Brain pericyte (primary cell): Measurements from ENCODE around the gene HIPK2.

Experiments
- DNase-seq: peaks from one replicate; pipeline ENCODE4 v3.0.0-alpha.2; 2012; ENCODE audit warnings: low read depth, low spot score

Gene HIPK2

DNA sequence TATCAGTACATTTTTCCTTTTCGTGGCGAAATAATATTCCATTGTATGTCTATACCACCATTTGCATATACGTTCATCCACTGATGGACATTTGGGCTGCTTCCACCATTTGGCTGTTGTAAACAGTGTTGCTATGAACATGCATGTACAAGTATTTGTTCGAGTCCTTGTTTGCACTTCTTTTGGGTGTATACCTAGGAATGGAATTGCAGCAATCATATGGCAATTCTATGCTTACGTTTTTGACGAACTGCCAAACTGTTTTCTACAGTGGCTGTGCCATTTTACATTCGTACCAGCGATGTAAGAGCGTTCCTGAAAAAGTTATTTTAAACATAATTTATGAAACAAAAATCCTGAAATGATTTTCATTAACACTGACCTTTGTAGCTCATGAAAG is 79.5 kb downstream of the HIPK2 start:
- DNase-seq = no peak

DNA sequence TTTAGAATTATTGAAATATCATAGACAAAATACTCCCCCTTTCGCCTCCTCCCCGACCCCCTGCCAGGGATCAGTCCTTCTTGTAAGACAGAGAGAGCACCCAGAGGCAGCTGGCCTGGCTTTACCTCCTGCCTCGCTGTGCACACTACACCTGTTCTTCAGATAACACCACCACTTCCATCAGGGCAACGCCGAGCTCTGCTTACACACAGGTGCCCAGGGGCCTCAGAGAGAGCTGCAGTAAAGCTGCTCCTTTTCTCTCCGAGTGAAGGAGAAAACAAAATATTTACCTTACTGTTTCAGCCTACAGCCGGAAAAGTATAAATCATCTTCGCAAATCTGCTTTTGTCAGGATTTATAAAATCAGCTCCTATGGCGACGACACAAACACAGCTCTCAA is 80.7 kb downstream of the HIPK2 start:
- no peak for DNase-seq

DNA sequence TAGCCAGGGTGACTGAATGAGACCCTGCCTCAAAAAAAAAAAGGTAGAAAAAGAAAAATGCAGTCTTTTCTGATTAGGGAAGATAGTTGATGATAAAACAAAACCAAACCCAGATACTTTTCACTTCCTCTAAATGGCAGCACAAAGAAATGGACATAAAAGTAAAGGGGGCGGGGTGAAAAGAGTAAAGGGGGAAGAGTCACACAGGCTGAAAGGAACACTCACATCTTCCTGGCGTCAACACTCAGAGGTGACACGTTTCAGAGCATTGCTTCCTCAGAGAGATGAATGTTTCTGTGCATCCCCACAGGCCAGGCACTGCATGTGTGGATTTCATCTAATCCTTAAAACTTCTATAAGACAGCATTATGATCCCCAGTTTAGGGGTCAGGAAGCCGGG is 81.2 kb downstream of the HIPK2 start:
- DNase-seq = no peak

DNA sequence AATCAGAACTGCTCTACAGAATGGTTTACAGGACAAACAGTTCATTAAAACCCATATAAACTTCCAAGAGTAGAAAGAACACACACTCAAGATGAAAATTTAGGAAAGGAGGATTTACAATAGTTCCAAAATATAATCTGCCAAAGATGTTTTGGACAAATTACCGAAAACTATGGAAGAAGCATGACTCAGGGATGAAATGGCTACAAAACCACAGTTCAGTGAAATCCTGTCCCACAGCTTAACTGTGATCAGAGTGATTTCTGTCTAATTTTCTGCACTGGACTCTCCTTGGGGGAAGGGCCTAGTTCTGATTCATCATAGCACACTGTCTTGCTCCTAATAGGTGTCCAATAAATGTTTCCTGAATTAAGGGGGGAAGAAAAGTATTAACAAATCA is 82.2 kb downstream of the HIPK2 start:
- DNase-seq = no peak

DNA sequence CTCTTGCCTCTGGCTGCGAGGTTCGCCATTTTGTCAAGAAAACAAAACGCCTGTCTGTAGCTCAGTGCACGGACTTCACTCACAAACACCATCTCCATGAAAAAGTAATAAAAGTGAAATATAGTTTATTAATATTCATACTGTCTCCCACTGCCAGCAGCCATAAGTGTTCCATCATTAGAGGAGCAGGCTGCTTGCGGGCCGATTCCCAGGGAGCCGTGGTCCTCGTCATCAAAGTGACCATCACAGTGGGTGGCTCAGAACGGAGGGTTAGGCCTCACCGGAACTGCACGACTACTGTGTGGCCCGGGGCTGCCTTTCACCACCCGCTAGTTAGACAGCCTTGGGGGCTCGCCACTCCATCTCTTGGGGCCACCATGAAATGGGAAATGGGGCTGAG is 82.7 kb downstream of the HIPK2 start:
- no peak for DNase-seq

DNA sequence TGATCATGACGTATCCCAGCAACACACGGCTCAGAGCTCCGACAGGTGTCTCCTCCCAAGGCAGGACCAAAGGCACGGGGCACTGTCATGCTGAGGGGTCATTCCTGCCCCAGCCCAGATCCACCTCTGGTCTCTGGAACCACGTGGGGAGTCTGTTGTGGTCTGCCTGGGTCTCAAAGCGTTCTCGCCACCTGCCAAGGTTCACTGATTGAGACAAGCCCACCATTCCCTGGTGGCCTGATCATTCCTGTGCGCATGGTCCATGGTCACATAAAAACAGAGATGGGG is 83.5 kb downstream of the HIPK2 start:
- no peak for DNase-seq

DNA sequence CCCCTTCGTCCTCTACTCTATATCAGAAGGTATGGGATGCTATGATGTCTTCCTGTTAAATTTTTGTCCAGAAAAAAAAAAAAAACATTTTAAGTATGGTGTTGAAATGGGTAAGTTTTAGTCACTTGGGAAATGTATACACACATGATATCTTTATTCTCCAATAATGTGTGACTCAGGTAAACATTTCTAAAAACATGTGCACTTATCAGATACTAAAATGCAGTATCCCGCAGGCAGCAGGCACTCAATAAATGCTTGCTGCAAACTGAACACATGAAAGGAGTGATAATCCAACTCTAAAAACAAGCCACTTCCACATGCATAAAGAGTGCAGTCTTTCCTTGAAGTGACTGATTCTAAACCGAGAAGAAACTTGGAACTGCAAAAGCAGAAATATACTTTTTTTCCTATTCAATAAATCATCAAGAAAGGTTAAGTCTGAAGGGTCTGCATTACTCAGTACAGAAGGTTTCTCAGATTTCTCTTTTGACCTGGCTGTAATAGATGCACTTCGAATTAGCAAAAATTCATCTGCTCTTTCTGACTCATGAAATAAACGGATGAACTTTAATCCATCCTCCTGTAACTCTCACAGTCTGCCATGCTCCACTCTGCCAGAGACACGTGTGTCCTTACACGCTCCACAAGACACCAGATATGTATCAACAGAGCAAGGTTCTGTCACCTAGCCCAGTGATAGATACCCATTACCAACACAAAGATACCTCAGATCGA is 84.0 kb downstream of the HIPK2 start:
- DNase-seq = no peak

DNA sequence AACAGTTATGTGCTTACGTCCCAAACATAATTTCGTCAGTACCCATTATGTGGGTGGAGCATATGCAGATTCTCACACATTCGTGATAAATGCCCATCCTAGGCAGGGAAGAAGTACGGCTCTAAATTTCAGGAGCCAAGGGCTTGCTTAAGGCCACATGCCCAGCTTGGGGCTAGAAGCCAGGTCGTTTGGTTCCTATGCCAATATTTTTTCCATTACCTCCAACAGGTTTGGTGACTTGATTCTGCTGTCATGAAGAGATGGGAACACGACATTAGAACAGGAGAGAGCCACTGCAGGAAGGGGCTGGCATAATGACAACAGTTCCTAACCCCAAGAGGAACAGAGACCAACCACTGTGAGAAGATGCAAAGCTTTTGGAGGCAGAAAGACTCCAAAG is 85.1 kb downstream of the HIPK2 start:
- DNase-seq = no peak

DNA sequence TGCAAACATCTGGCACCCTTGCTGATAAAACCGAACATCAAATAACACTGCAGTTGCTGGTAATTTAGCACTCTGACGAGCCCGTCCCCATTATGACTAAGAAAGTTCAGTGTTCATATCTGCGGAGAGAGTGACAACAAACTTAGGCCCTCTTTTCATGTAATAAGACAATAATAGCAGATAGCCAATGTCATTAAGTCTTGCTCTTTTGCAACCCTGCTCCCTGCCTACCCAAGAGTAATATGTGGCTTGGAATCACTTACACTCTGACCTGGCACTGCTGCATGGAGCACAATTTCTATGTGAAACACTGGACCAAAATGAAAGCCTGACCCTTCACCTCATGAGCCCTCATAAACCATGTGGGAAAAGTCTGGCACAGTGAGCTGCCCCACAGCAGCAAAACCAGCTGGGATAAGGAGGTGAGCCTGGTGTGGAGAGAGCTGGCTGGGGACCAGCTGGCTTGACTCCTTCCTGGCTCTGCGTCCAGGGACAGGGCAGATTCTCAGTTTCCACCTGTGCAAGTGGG is 86.5 kb downstream of the HIPK2 start:
- DNase-seq = no peak

DNA sequence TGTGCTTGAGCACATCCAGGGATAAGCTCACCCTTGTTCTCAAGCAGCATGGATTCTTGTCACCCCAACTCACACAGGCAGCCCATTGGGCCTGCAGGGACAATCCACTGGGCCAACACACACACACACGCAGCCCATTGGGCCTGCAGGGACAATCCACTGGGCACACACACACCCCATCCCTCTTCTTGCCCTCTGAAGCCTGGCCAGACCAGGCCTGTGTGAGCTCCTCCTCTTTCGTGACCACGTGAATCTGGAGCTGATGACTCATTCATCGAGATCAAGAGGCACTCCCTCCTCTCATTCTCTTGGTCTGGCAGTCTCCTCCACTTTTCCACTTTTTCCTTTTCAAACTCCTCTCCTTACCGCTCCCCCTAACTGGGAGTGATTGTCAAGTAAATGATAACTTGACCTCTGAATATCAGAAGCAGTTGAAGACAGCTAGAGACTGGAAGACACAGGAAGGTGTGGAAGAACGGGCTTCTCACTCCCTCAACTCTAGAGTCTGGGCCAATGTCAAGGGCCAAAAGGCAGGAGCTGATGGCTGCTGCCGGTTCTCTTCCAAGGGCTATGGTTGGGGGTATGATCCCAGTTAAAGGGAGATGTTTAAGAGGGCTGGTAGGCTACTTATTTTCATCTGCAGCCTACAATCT is 89.7 kb downstream of the HIPK2 start:
- no peak for DNase-seq

DNA sequence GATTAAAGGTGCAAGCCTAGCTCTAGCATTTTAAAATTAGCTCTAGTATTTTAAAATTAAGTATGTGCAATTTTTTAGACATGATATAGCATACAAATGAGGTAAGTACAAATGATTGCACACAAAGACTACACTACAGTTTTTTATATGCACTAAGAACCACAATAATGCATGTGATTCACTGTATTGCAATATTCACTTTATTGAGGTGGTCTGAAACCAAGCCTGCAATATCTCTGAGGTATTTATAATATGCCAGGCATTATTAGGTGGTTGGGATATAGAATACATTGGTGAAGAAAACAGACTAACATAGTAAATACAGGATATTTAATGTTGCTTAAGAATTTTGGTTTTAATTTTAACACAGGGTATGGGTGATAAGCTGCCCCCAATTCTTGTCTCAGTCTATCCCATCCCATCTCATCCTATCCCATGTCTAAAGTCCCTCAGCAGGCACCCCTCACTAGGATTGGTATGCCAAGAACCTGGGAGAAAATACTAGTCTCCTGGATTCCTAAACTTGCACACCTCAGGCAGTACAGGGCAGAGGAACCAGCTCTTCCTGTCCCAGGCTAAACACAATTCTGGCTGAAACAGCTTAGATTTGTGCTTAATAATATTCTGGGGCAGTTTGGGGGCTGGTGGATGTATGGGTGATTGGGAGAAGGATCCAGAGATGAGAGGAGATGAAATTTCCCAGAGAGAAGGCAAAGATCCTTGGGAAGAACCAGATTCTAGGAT is 90.4 kb downstream of the HIPK2 start:
- no peak for DNase-seq

DNA sequence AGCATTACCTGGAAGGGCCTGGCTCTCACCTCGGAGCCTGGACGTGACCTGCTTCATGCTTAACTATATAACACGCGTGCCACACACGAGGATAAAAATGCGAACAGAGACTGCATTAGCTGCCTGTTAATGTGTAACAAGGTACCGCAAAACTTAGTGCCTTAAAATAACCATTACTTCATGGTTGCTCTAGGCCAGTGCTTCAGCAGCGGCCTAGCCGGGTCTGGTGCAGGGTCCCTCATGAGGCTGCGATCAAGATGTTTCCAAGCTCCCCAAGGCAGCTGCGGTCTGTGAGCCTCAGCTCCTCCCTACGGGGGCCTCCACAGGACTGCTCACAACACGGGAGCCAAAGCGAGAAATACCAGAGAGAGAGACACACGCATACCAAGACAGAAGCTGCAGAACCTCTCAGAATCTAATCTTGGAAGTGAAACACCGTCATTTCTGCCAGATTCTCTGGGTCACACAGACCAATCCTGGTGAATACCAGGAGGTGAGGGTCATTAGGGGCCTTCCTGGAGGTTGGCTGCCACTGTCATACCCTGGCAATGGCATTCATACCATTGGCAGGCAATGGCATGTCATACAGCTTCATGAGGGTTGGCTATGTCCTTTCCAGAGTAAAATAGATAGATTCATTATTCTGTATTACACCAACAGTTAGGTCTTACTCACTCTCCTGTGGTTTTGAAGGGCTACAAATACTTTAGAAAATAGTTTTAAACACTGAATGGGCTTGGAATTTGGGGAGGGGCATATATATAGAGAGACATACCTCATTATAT is 94.5 kb downstream of the HIPK2 start:
- no peak for DNase-seq

DNA sequence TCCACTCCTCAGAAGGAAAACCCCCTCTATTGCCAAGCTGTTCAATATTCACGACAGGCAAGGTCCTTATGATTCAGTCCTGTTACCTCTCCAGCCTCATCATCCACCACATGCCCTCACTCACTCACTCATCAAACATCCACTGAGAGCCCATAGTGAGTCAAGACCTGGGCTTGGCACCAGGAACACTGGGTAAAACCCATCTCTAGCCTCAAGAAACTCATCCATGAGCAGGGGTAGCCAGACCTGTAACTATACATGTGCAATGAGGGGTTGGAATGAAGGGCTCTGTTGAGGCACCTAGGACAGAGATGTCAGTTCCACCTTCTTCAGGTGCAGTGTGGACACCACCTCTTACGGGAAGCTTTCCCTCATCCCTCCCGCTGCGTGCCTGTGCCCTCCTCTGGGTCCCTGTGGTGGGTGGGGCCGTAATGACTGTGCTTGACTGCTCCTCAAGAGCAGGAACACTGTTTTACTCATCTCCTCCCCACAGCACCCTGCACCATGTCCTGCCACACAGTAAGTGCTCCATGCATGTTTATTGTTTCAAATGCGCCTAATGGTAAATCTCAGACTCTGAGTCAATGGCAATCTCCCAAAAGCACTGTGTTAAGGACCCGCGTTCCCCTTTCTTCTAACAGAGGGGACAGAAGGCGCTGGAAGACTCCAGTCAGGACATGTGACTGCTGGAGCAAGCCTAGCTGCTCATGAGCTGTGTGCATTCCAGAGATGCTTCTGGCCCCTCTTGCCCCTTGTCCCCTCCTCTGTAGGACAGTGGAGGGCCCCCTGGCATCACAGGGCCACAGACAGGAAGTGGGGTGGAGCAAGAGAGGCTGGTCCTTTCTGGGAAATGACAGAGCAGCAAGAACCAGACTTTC is 95.4 kb downstream of the HIPK2 start:
- DNase-seq = no peak

DNA sequence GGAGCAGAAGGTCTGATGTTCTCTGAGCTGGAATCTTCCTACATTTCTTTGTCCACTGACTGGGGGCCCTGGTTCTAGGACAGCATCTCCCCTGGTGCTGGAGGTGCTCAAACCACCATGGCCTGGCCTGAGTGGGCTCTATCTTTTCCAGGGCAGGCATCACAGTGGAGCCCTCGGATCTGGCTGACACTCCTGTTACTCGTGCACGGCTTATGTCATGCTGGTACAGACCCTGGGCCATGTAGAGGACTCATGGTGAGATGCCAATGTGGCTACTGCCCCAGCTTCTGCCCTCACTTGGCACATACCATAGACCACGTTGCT is 96.0 kb downstream of the HIPK2 start:
- no peak for DNase-seq

DNA sequence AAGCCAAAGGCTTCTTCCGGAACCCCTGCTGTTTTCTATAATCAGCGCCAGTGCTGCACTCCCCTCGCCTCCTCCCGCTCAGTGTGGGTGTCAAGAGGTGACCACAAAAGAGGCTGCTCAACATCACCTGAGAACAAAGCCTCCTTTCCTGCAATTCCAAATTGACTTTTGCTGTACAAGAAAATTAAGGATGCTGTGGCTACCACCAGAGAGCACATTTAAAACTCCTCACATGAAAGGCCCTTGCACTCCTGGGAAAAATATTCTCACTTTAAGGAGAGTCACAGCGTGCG is 96.4 kb downstream of the HIPK2 start:
- DNase-seq = no peak

DNA sequence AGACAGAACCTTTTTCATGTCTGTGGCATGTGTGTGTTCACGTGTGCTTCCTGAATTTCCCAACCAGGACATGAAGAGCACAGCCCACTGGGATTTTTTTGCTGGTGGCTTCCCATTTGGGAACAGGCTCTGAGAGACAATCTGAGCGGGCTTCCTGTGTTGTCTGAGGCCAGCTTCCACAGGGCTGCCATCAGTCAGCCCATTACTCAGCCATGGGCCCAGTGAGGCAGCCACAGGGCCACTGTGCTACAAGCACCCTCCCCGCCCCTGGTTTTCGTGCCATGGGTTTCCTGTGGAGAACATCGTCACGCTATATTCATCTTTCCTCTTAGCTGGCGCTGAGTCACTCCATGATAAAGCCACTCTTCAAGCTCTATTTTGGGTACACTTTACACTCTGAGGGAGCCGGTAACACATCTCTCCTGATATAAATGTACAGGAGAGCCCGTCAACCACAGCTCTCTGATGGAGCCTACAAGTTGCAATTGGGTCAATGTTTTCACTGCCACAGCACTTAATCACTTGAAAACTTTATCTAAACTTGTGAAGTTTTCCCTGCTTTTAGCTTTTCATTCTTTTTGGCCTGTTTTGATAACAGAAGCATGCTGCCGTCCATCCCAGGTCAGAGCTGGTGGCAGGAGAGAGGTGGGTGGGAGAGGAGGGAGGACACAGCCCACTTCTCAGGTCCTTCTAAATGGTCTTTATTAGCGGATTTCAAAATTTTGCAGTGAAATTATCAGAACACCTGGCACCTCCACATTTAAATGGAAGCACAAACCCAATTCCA is 96.9 kb downstream of the HIPK2 start:
- DNase-seq = peak; percentile 81

DNA sequence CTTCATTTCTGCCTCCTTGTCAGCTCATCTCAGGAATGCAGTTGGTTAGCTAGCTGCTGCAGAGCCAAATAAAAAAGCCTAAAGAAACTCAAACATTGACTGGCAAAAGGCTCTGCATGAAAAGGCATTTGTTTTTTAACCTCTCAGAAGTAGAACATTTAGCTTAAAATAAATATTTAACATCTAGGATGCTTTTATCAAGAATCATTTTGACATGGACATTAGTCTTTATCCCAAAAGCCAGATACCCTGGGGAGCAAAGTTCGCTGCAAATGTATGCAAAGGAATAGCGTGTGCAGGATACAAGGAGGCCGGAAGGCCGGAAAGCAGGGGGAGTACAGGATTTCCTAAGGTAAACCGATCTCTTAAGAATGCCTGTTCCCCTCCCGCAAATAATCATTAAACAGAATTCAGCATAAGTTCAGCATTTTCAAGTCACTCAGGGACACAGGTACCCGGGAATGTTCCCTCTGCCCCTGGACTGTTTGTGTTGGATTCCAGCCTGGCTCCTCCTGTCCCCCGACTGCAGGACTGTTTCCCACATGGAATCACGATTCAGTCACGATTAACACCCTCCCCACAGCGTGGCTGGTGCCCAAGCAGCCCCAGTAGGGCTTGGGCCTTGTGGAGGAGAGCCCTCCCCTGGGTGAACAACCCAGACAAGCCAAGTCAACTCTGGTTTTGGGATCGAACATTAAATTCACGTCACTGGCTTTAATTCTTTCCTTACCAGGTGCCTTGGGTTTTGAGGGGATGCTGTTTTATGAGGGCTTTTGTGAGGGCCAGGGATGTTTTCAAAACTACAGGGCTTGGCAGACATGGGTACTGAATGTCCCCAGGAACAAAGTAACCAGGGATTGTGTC is 97.8 kb downstream of the HIPK2 start:
- no peak for DNase-seq

DNA sequence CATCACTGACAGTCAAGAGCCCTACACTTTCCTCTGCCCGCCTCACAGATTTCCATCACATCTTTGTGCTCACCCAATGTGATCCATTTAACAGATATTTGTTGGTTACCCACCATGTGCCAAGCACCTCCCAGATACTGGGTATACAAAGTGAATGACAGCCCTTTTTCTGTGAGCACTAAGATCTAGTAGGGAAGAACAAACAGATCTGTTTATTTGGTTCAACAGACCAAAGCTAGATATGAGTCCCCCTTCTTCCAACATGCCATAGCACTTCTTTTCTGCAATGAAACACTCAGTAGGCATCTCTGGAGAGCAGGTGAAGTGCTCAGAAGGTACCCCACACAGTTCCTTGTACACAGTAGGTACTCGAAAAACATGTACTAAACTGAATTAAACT is 101.4 kb downstream of the HIPK2 start:
- no peak for DNase-seq
